ENCODE results near the gene NKAIN2.
"Not testable (repeated sequence)": the region's sequence is repeated elsewhere in the genome, so short reads cannot be mapped to it uniquely, and the experiment has no call there.

Gene NKAIN2

GRCh38 chr6:124723671-124724070 lies 920.0 kb downstream of the NKAIN2 start:
- ATAC-seq, result no peak
- TF ChIP-seq TSHZ2 (CRISPR knock-in tag; IDR thresholded peaks at IDR 0.05) (no peak), BACH2 (CRISPR knock-in tag; IDR thresholded peaks at IDR 0.05; ENCODE audit: borderline replicate concordance) (no peak), GLIS3 (CRISPR knock-in tag; IDR thresholded peaks at IDR 0.05) (no peak), OSR1 (CRISPR knock-in tag; IDR thresholded peaks at IDR 0.05) (no peak), ESRRG (CRISPR knock-in tag; IDR thresholded peaks at IDR 0.05) (no peak)

DNA sequence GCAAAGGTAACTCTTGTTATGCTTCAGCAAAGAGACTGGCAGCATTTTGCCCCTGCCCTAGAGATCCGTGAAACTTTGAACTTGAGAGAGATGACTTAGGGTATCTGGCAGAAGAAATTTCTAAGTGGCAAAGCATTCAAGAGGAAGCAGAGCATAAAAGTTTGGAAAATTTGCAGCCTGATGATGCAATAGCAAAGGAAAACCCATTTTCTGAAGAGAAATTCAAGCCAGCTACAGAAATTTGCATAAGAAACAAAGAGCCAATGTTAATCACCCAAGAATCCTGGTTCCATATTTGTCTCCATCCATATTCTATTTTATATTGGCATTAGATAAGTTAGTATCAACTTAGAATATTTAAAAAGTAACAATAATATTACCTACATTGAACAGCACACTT lies 934.1 kb downstream of the NKAIN2 start:
- not testable (repeated sequence) for ATAC-seq

- TF ChIP-seq POU6F1 (CRISPR knock-in tag; IDR thresholded peaks at IDR 0.05; ENCODE audit: borderline replicate concordance, low read depth), result no peak
- no peak for TF ChIP-seq PATZ1 (CRISPR knock-in tag; IDR thresholded peaks at IDR 0.05; ENCODE audit: borderline replicate concordance)
- no peak for TF ChIP-seq BACH2 (CRISPR knock-in tag; IDR thresholded peaks at IDR 0.05; ENCODE audit: borderline replicate concordance)
- TF ChIP-seq SNAI2 (CRISPR knock-in tag; IDR thresholded peaks at IDR 0.05), result no peak
- no peak for TF ChIP-seq ZFP3 (CRISPR knock-in tag; IDR thresholded peaks at IDR 0.05)
- TF ChIP-seq RARB (CRISPR knock-in tag; IDR thresholded peaks at IDR 0.05), result no peak
- ATAC-seq, result no peak
These were observed 934.8 kb downstream of the NKAIN2 start for GRCh38 chr6:124738482-124738881.

- ATAC-seq, result no peak
- TF ChIP-seq ZFP3 (CRISPR knock-in tag; IDR thresholded peaks at IDR 0.05), result no peak
- no peak for TF ChIP-seq ZNF70 (CRISPR knock-in tag; IDR thresholded peaks at IDR 0.05)
- no peak for TF ChIP-seq ZNF565 (CRISPR knock-in tag; conservative IDR thresholded peaks at IDR 0.05; ENCODE audit: low read depth)
These were observed 937.7 kb downstream of the NKAIN2 start for GRCh38 chr6:124741341-124741740.

GRCh38 chr6:124742971-124743370 lies 939.3 kb downstream of the NKAIN2 start:
- no peak for ATAC-seq
- TF ChIP-seq CREB5 (CRISPR knock-in tag; IDR thresholded peaks at IDR 0.05; ENCODE audit: low read depth) (no peak), CSRNP3 (CRISPR knock-in tag; IDR thresholded peaks at IDR 0.05) (no peak), ARNTL (CRISPR knock-in tag; IDR thresholded peaks at IDR 0.05; ENCODE audit: borderline replicate concordance, low read depth) (no peak), ZFP30 (CRISPR knock-in tag; IDR thresholded peaks at IDR 0.05) (no peak), TCF4 (CRISPR knock-in tag; IDR thresholded peaks at IDR 0.05; ENCODE audit: borderline replicate concordance) (no peak), BACH2 (CRISPR knock-in tag; IDR thresholded peaks at IDR 0.05; ENCODE audit: borderline replicate concordance) (no peak), SNAI2 (CRISPR knock-in tag; IDR thresholded peaks at IDR 0.05) (no peak), ZNF8 (CRISPR knock-in tag; IDR thresholded peaks at IDR 0.05) (no peak), ZC3H10 (CRISPR knock-in tag; IDR thresholded peaks at IDR 0.05) (no peak), RARB (CRISPR knock-in tag; IDR thresholded peaks at IDR 0.05) (no peak), ZFP3 (CRISPR knock-in tag; IDR thresholded peaks at IDR 0.05) (no peak), PPARA (CRISPR knock-in tag; IDR thresholded peaks at IDR 0.05; ENCODE audit: borderline replicate concordance) (no peak), ISL1 (CRISPR knock-in tag; IDR thresholded peaks at IDR 0.05) (no peak), GLIS3 (CRISPR knock-in tag; IDR thresholded peaks at IDR 0.05) (no peak), TSHZ2 (CRISPR knock-in tag; IDR thresholded peaks at IDR 0.05) (no peak)
